Immature natural killer cell (primary cell): ENCODE measurements around the gene HIVEP3. TPM values are rescaled to one million over a fixed set of nuclear protein-coding genes. Genes with fewer than 3 reads are reported as not detected.

ENCODE experiments used
- DNase-seq, 3 donors: peaks; one replicate each; pipeline ENCODE4 v3.0.0; 2022; ENCODE audit warnings: mixed read lengths in 1 of 3
- H3K27ac Mint-ChIP-seq, 6 donors: one replicate each; pipeline ENCODE4 v1.8.0; 2020; ENCODE audit warnings: mixed read lengths in 6 of 6, mild to moderate bottlenecking in 5 of 6, inconsistent platforms in 4 of 6, moderate library complexity in 3 of 6
- H3K27me3 Mint-ChIP-seq, 3 donors: one replicate each; pipeline ENCODE4 v1.8.0; 2020 to 2021; ENCODE audit warnings: low read depth in 3 of 3, mild to moderate bottlenecking in 3 of 3, mixed read lengths in 3 of 3, moderate library complexity in 3 of 3, inconsistent platforms in 1 of 3
- H3K36me3 Mint-ChIP-seq, 3 donors: one replicate each; pipeline ENCODE4 v1.8.0; 2020; ENCODE audit warnings: mixed read lengths in 3 of 3, inconsistent platforms in 2 of 3, mild to moderate bottlenecking in 2 of 3
- H3K4me1 Mint-ChIP-seq, 2 donors: one replicate each; pipeline ENCODE4 v1.8.0; 2020; ENCODE audit warnings: inconsistent platforms in 2 of 2, mild to moderate bottlenecking in 2 of 2, mixed read lengths in 2 of 2, moderate library complexity in 1 of 2
- H3K4me3 Mint-ChIP-seq, 5 donors: one replicate each; pipeline ENCODE4 v1.8.0; 2020; ENCODE audit warnings: mild to moderate bottlenecking in 5 of 5, mixed read lengths in 5 of 5, inconsistent platforms in 3 of 5, moderate library complexity in 3 of 5
- H3K9me3 Mint-ChIP-seq, 6 donors: one replicate each; pipeline ENCODE4 v1.8.0; 2020; ENCODE audit warnings: mild to moderate bottlenecking in 6 of 6, mixed read lengths in 6 of 6, inconsistent platforms in 4 of 6, moderate library complexity in 3 of 6
- polyA plus RNA-seq, 3 donors: library from polyadenylated mRNA; unstranded; fragments of 300-500 nt; fragmentation: Illumina TruSeq; gene quantifications; one replicate each; pipeline ENCODE4 v1.2.3, GENCODE V29; 2021

HIVEP3 gene
- polyA plus RNA-seq, 3 donors from 2014 or later, result 9.8 to 24.1 (median 15.5) TPM

DNA sequence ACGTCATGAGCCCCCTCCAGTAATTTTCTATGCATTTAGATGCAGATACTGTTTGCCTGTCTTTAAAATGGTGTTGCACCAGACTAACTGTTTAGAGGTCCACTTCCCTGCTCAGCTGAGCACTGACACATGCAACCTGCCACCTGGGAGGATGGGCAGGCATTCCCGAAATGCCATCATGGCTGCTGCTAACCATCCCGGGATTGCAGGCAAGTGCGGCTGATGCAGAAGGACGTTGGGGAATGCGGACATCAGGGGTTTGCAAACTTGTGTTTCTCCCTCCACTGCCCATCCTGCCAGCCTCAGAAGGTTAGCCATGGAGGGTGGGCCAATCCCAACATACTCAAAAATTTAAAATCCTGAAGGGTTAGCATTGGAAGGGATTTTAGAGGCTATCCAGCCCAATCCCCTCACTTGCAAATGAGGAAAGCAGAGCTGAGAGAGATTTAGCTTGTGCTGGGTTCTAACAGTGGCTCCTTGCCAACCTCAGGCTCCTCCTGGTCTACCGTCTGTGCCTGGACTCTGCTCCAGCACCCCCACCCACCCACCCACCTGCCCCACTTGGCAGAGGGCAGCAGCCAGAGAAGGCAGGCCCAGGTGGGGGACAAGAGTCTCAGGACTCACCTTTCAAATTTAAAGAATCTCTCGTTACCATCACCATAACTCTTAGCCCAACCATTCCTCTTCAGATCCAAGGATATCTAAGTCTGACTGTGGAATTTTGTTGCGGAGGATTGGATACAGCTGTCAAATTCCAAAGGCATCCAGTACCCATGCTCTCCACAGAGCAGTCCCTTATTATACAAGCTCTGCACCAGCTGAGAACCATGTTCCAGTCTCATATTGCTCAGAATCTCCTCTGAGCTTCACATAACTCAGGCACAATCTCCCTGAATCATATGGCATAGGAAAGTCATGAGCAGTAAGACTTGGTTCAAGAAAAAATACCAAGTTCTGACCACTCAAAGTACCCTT lies 34.2 kb downstream of the HIVEP3 start:
- Mint-ChIP-seq H3K9me3 (no peaks in the 10 kb centered on the region), H3K27ac (peak overlapping the region in 3 of 6 donors; percentile 31 to 49 (median 40)), H3K4me3 (no peak overlapping the region), H3K36me3 (no peaks in the 10 kb centered on the region), H3K27me3 (peaks cover 13 to 17% (median 15%) of the 10 kb centered on the region in 3 donors), H3K4me1 (peaks cover 38 to 59% of the 10 kb centered on the region in 2 donors)
- DNase-seq, result no peak

DNA sequence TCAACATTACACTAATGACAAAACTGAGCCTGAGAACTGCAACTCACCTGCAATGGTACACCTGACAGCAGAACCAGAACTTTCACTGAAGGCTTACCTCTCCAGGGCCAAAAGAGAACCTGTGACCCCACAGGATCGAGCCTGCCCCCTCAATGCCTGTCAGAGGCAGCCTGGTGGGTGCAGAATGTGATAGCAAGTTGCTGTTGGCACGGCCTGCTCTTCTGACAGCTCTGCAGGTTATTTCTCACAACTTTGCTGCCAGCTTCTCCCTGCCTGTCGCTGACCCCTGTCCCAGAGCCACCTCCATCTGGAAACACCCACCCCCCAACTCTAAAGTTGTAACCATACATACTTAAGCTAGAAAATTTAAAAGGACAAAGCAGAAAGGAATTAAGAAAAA lies 35.2 kb downstream of the HIVEP3 start:
- Mint-ChIP-seq H3K27ac (peak overlapping the region in 4 of 6 donors; percentile 9 to 73 (median 32)), H3K4me1 (peaks cover 28 to 57% of the 10 kb centered on the region in 2 donors)

DNA sequence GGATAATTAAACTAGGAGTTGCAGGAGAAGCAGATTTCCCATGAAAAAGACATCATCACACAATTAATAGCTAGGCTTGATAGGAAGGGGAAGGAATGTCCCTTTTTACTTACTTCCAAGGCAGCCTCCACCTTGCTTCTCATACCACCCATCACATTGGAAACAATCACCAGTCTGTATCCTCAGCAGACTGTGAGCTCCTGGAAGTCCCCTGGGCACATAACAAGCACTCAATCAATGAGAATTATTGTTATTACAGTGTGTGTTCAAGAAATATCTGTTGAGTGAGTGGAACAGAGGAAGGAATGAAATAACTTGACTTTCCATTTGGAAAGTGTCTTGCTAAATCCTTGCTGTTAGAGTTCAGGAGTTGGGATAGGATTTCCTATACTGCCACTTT lies 36.2 kb downstream of the HIVEP3 start:
- Mint-ChIP-seq H3K9me3 (no peaks in the 10 kb centered on the region), H3K36me3 (no peaks in the 10 kb centered on the region)

More for the DNA sequence above, 35.2 kb downstream of the HIVEP3 start:
- peaks cover 3 to 7% (median 6%) of the 10 kb centered on the region in 3 donors for H3K27me3 Mint-ChIP-seq
- no peaks in the 10 kb centered on the region for H3K9me3 Mint-ChIP-seq
- no peaks in the 10 kb centered on the region for H3K36me3 Mint-ChIP-seq
- DNase-seq, result no peak
- H3K4me3 Mint-ChIP-seq, result no peak overlapping the region

DNA sequence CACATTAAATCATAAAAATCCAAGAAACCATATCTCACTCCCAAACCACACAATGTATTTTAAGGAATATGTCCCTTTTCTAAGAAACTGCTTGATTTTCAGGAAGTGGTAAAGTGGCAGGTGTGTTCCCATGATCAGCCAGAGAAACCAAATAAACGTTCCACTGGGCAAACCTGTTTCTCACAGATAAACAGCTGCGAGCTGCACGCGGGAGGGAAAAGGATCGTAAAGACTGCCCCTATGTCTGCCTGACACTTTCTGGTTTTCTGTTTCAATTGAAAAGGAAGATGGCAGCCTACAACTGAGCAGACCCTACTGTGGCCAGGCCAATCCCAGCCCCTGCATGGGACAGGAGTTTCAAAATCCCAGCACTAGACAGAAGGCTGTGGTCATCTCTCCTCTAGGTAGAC lies 36.6 kb downstream of the HIVEP3 start:
- H3K36me3 Mint-ChIP-seq, result no peaks in the 10 kb centered on the region
- H3K27me3 Mint-ChIP-seq, result peaks cover 0 to 2% (median 2%) of the 10 kb centered on the region in 3 donors
- H3K9me3 Mint-ChIP-seq, result no peaks in the 10 kb centered on the region
- H3K4me3 Mint-ChIP-seq, result no peak overlapping the region
- peaks cover 19 to 55% of the 10 kb centered on the region in 2 donors for H3K4me1 Mint-ChIP-seq
- H3K27ac Mint-ChIP-seq, result peak overlapping the region in 5 of 6 donors; percentile 11 to 83 (median 31)
- DNase-seq, result no peak

More for the DNA sequence above, 36.2 kb downstream of the HIVEP3 start:
- no peak overlapping the region for H3K4me3 Mint-ChIP-seq
- no peak for DNase-seq
- H3K27me3 Mint-ChIP-seq, result peaks cover 0 to 2% (median 2%) of the 10 kb centered on the region in 3 donors
- peak overlapping the region in 4 of 6 donors; percentile 11 to 83 (median 22) for H3K27ac Mint-ChIP-seq
- H3K4me1 Mint-ChIP-seq, result peaks cover 19 to 54% of the 10 kb centered on the region in 2 donors

DNA sequence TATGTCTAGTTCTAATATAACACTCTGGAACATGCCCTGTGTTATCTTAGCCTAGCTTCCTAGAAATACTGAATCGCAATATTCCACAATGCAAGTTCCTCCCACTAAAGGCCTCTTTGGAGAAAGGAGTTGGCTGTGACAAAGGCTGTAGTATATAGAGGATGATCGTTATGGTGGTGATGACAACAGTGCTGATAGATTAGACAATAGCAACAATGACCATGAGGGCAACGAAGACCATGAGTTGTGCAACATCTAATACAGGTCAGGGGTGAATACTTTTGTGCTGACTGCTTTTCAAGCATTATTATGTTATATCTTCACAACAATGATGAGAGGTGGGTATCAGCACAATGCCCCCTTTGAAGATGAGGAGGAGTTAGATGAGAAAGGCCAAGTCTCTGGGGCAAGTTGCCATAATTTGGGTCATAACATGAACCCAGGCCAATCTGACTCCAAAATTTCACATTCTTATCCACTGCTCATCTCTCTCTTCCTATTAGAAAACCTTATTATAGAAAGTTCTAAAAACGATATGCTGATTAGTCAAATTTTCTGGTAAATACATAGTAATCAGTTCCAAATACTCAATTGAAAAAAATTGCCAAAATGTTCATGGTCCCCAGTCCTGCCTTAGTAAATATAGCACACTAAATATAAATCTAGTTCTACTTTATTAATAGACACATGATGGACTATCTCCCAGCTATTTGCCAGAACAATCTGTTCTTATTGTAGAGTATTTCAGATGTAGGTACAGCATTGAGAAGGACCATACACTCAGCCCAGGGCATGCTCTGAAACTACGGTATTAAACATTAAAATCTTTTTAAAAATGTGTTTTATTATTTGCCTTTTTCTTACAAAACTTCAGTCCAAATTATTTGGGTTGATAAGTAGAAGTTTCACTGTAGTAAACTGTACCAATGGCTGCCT lies 37.5 kb downstream of the HIVEP3 start:
- no peak for DNase-seq
- Mint-ChIP-seq H3K9me3 (no peaks in the 10 kb centered on the region), H3K4me3 (no peak overlapping the region), H3K27ac (peak overlapping the region in 2 of 6 donors; percentile 71 to 83), H3K4me1 (peaks cover 25 to 63% of the 10 kb centered on the region in 2 donors), H3K36me3 (no peaks in the 10 kb centered on the region), H3K27me3 (peaks cover 0 to 2% (median 2%) of the 10 kb centered on the region in 3 donors)

DNA sequence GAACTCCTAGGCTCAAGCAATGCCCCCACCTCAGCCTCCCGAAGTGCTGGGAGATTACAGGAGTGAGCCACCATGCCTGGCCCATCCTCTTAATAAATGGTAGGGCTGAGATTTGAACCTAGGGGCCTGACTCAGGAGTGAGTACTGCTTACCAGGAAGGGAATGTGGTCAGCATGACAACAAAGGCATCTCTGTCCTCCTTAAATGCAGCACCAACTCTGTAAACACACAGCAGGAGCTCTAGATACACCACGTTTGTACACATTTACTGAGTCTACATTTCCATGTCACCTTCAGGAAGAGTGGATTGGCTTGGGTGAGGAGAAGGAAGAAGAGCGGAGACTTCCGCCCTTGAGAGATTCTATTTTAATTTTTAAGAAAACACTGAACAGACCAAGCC lies 38.5 kb downstream of the HIVEP3 start:
- no peaks in the 10 kb centered on the region for H3K36me3 Mint-ChIP-seq
- H3K27ac Mint-ChIP-seq, result peak overlapping the region in 1 of 6 donors; percentile 30
- H3K4me3 Mint-ChIP-seq, result no peak overlapping the region

DNA sequence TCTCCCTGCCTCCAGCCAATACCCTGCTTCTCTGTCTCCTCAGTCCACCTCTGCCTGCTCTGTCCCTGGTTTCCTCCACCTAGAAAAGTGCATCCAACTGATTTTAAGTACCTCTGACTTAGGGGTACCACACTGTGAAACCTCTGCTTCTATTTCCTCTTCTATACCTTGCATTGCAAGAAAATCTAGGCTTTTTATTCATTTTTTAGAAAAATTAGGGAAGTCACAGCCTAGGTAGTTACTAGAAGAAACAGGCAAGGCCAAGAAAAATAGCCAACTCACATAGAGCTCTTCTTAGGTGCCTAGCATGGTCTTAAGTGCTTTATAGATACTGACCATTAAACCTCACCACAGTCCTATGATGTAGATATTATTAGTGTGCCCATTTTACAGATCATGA lies 39.1 kb downstream of the HIVEP3 start:
- Mint-ChIP-seq H3K9me3 (no peaks in the 10 kb centered on the region), H3K36me3 (no peaks in the 10 kb centered on the region), H3K4me1 (peaks cover 37 to 77% of the 10 kb centered on the region in 2 donors), H3K27me3 (peaks cover 0 to 3% (median 3%) of the 10 kb centered on the region in 3 donors), H3K27ac (peak overlapping the region in 2 of 6 donors; percentile 42 to 47), H3K4me3 (no peak overlapping the region)
- no peak for DNase-seq

More for the DNA sequence above, 38.5 kb downstream of the HIVEP3 start:
- peaks cover 31 to 70% of the 10 kb centered on the region in 2 donors for H3K4me1 Mint-ChIP-seq
- no peaks in the 10 kb centered on the region for H3K9me3 Mint-ChIP-seq
- H3K27me3 Mint-ChIP-seq, result peaks cover under 1 to 2% (median 2%) of the 10 kb centered on the region in 3 donors
- DNase-seq, result no peak

DNA sequence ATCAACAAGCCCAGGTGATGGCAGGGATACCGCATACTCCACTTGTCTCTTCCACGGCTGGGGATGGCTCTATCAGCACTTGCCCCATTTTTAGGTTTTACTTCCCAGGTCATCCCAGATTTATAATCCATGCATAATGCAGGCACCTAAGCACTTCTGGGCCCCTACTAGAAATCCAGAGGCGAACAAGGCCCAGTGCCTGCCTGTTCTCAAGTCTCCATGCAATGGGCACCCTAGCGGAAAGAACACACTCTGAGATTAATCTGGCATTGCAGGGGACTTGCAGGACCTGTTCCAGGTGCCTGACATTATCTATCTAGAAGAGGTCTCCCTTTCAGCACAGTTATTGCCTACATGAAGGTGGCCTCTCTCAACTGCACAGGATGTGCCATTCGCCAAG lies 39.8 kb downstream of the HIVEP3 start:
- Mint-ChIP-seq H3K4me1 (peaks cover 44 to 84% of the 10 kb centered on the region in 2 donors), H3K36me3 (no peaks in the 10 kb centered on the region), H3K9me3 (no peaks in the 10 kb centered on the region), H3K27me3 (peaks cover 0 to 3% (median 3%) of the 10 kb centered on the region in 3 donors), H3K27ac (peak overlapping the region in 1 of 6 donors; percentile 47), H3K4me3 (no peak overlapping the region)
- no peak for DNase-seq

DNA sequence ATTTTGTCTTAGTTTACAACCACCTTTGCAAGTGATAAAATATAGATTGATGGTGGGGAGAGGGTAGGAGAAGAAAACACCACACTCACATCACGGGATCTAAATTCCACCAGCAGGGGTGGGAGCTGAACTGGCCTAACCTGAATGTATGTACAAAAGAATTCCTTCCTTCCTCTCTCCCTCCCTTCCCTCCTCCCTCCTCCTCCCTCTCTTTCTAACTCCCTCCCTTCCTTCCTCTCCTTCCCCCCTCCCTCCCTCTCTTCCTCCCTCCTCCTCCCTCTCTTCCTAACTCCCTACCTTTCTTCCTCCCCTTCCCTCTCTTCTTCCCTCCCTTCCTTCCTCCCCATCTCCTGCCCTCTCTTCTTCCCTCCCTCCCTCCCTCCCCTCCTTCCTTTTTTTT lies 40.2 kb downstream of the HIVEP3 start:
- Mint-ChIP-seq H3K9me3 (no peaks in the 10 kb centered on the region), H3K27me3 (peaks cover 0 to 3% (median 3%) of the 10 kb centered on the region in 3 donors), H3K27ac (no peak overlapping the region), H3K36me3 (no peaks in the 10 kb centered on the region), H3K4me1 (peaks cover 49 to 87% of the 10 kb centered on the region in 2 donors), H3K4me3 (no peak overlapping the region)
- DNase-seq, result no peak

DNA sequence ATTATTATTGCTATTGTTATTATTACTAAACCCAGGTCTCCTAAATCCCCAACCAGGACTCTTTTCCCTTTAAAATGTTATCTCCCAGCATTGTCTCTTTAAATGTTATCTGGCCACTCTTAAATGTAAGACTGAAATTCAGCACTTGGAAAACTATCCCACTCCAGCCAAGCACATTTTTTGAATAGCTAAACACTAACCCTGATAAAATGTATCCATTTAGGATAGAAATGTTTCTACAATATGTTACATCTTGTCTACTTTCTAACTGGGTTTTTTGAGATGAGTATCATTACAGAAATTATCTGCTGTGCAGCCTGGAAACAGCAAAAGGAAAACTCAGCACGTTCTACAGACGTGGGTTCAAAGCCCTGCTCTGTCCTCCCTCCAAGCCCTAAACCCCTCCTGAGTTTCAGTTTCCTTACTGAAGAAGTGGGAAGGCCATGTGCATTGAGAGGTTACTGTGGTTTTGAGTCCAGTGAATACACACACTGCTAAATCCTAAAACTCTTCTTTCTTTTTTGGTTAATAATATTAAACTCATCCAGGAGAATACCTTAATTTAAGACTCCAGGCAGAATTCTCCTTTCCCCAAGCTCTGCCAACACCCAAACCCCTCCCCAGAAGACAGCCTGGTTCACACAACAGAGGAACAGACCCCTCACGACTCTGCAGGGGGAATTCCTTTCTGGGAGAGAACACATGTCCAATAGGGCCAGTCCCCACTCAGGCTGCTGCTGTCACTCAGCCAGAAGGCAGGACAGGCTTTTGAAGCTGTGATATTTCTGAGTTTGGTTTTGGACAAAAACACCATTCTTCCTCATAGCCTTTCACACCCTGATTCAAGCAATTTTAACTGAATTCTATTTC lies 41.9 kb downstream of the HIVEP3 start:
- peaks cover 36 to 87% of the 10 kb centered on the region in 2 donors for H3K4me1 Mint-ChIP-seq
- H3K27ac Mint-ChIP-seq, result peak overlapping the region in 3 of 6 donors; percentile 11 to 63 (median 37)

DNA sequence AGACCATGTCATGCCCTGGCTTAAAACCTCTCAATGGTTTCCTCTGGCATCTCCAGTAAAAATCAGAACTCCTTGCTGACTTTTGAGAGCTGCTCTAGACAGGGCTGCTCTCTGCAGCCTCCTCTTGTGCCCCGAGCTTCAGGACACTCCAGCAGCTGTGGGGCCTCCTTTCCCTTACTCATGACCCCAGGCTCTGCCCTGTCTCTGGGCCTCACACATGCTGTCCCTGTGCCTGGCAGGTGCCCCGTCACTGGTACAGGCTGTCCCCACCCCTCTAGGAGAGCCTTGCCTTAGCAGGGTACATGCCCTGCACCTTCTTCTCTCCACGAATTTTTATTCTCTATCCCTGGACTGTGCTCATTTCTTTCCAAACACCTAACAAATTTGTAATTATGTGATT lies 43.2 kb downstream of the HIVEP3 start:
- peak overlapping the region; percentile 11 to 86 (median 66) for H3K27ac Mint-ChIP-seq

More for the DNA sequence above, 41.9 kb downstream of the HIVEP3 start:
- Mint-ChIP-seq H3K36me3 (no peaks in the 10 kb centered on the region), H3K9me3 (no peaks in the 10 kb centered on the region), H3K27me3 (peaks cover 0 to 3% (median 3%) of the 10 kb centered on the region in 3 donors), H3K4me3 (no peak overlapping the region)
- DNase-seq, result no peak

DNA sequence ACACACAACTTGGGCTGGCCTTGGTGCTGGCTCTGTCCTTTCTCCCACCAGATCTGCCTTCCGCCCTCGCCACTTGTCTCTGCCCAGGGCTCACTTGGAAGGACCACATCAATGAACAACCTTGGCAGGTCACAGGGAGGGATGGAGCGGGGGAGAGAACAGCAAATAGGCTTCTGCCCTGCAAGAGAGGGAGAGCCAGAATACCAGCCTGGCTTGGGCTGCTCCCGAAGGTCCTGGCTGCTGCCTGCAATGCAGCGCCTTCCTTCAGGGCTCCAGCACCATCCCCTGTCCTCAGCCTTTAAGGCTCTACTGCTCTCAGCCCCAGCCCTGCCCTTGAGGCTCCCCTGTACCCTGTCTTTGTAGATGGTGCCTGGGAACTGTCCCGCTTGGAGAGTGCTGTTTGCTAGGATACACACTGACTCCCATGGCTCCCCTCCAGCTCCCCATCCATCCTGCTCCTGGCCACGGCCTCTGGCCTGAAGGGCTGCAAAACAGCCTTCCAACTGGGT lies 43.8 kb downstream of the HIVEP3 start:
- peaks cover 0 to 3% (median 3%) of the 10 kb centered on the region in 3 donors for H3K27me3 Mint-ChIP-seq
- no peaks in the 10 kb centered on the region for H3K9me3 Mint-ChIP-seq
- peak overlapping the region; percentile 15 to 82 (median 76) for H3K27ac Mint-ChIP-seq
- peaks cover 33 to 73% of the 10 kb centered on the region in 2 donors for H3K4me1 Mint-ChIP-seq
- peak overlapping the region in 3 of 5 donors; percentile 9 to 27 (median 26) for H3K4me3 Mint-ChIP-seq
- H3K36me3 Mint-ChIP-seq, result no peaks in the 10 kb centered on the region
- no peak for DNase-seq

More for the DNA sequence above, 43.2 kb downstream of the HIVEP3 start:
- H3K36me3 Mint-ChIP-seq, result no peaks in the 10 kb centered on the region
- H3K4me3 Mint-ChIP-seq, result no peak overlapping the region
- peaks cover 33 to 78% of the 10 kb centered on the region in 2 donors for H3K4me1 Mint-ChIP-seq
- no peaks in the 10 kb centered on the region for H3K9me3 Mint-ChIP-seq
- DNase-seq, result no peak
- H3K27me3 Mint-ChIP-seq, result peaks cover 0 to 3% (median 3%) of the 10 kb centered on the region in 3 donors
